GOT3 (cell line): ENCODE measurements around the gene SYNC.
"Not testable (repeated sequence)": the region's sequence is repeated elsewhere in the genome, so short reads cannot be mapped to it uniquely, and the experiment has no call there.

Source experiments
- DNase-seq: peaks from one replicate; lab custom pipeline; 2025; ENCODE audit warnings: mixed read lengths; lab: John Stamatoyannopoulos, UW

Gene SYNC

GRCh38 chr1:32642292-32642827 is 60.2 kb downstream of the SYNC start:
- not testable (repeated sequence) for DNase-seq

GRCh38 chr1:32639489-32640075 is 63.0 kb downstream of the SYNC start:
- no peak for DNase-seq

GRCh38 chr1:32636914-32637645 is 65.5 kb downstream of the SYNC start:
- no peak for DNase-seq

GRCh38 chr1:32635508-32636277 is 66.9 kb downstream of the SYNC start:
- no peak for DNase-seq

- DNase-seq: no peak
Measured at GRCh38 chr1:32632829-32633228, 69.7 kb downstream of the SYNC start.

- DNase-seq: not testable (repeated sequence)
Measured at GRCh38 chr1:32630173-32630572, 72.4 kb downstream of the SYNC start.
